Forelimb muscle (tissue), 1 donor: ENCODE measurements around the gene KATNB1. TPM values are rescaled to one million over a fixed set of nuclear protein-coding genes. Genes with fewer than 3 reads are reported as not detected.

Experiments used
- polyA plus RNA-seq: library from polyadenylated mRNA; unstranded; fragments of 120-200 nt; gene quantifications from one replicate; pipeline ENCODE4 v1.2.1, GENCODE V29; 2013; ENCODE audit not compliant: insufficient read length

The KATNB1 gene
- polyA plus RNA-seq, 1 donor = 44.6 TPM

Other genes starting within 250 kb of the KATNB1 start
- gene DOK4, start 249.3 kb upstream of the KATNB1 start, polyA plus RNA-seq = 8.4 TPM
- 12.2 TPM for gene CCDC102A, start 199.2 kb upstream of the KATNB1 start, polyA plus RNA-seq
- gene ADGRG5, start 193.1 kb upstream of the KATNB1 start, polyA plus RNA-seq = 1.7 TPM
- gene ADGRG1, start 107.1 kb upstream of the KATNB1 start, polyA plus RNA-seq = 5.8 TPM
- 0.29 TPM for gene ADGRG3, start 67.5 kb upstream of the KATNB1 start, polyA plus RNA-seq
- gene DRC7, start 41.0 kb upstream of the KATNB1 start, polyA plus RNA-seq = 0.28 TPM
- 15.2 TPM for gene KIFC3, start 66.7 kb downstream of the KATNB1 start, polyA plus RNA-seq
- 0.03 TPM for gene CNGB1, start 235.4 kb downstream of the KATNB1 start, polyA plus RNA-seq